Measurements from ENCODE around the gene CTTNBP2.

DNA sequence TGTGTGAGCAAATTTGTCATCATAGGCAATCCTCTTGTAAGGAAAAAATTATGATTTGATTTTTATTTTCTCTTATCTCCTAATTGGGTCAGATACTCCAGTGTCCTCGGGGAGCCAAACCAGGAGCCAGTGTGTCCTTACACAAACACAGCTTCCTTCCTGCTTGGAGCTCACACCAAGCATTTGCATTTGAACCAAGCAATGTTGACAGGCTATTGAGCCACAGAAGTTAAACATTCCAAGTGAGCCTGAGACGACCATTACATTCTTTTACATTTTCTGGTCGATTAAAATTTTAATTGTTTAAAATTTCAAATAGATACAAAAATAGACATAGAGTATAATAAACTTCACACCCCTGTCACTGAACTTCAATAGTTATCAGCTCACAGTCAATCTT is 198.6 kb downstream of the CTTNBP2 start:
- no peak for TF ChIP-seq CTCF (IDR thresholded peaks at IDR 0.05)
- no peak for TF ChIP-seq POLR2A (IDR thresholded peaks at IDR 0.05; ENCODE audit: low read length)
- TF ChIP-seq EHMT2 (IDR thresholded peaks at IDR 0.05; ENCODE audit: low read depth), result no peak
- TF ChIP-seq, protein P1, sequence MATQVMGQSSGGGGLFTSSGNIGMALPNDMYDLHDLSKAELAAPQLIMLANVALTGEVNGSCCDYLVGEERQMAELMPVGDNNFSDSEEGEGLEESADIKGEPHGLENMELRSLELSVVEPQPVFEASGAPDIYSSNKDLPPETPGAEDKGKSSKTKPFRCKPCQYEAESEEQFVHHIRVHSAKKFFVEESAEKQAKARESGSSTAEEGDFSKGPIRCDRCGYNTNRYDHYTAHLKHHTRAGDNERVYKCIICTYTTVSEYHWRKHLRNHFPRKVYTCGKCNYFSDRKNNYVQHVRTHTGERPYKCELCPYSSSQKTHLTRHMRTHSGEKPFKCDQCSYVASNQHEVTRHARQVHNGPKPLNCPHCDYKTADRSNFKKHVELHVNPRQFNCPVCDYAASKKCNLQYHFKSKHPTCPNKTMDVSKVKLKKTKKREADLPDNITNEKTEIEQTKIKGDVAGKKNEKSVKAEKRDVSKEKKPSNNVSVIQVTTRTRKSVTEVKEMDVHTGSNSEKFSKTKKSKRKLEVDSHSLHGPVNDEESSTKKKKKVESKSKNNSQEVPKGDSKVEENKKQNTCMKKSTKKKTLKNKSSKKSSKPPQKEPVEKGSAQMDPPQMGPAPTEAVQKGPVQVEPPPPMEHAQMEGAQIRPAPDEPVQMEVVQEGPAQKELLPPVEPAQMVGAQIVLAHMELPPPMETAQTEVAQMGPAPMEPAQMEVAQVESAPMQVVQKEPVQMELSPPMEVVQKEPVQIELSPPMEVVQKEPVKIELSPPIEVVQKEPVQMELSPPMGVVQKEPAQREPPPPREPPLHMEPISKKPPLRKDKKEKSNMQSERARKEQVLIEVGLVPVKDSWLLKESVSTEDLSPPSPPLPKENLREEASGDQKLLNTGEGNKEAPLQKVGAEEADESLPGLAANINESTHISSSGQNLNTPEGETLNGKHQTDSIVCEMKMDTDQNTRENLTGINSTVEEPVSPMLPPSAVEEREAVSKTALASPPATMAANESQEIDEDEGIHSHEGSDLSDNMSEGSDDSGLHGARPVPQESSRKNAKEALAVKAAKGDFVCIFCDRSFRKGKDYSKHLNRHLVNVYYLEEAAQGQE (IDR thresholded peaks at IDR 0.05), result no peak
- no peak for TF ChIP-seq KDM1A (IDR thresholded peaks at IDR 0.05; ENCODE audit: low read depth)
- no peak for TF ChIP-seq CEBPB (IDR thresholded peaks at IDR 0.05)
- TF ChIP-seq RNF2 (IDR thresholded peaks at IDR 0.05; ENCODE audit: borderline replicate concordance, low read depth), result no peak
- no peak for TF ChIP-seq KDM5A (IDR thresholded peaks at IDR 0.05)
- no peak for TF ChIP-seq PHF8 (IDR thresholded peaks at IDR 0.05; ENCODE audit: borderline replicate concordance, low read depth)
- no peak for TF ChIP-seq HEYL (CRISPR knock-in tag; IDR thresholded peaks at IDR 0.05)

Data from A549 (cell line).